ENCODE measurements around the gene APC2. TPM values are rescaled to one million over a fixed set of nuclear protein-coding genes. Genes with fewer than 3 reads are reported as not detected.

APC2 gene
- total RNA-seq, 1 donor from 2014 or later = 1.3 TPM

- Histone ChIP-seq H3F3A (ENCODE audit: low read depth) (peaks cover 50% of the 10 kb centered on the region), H3K4me3 (peak overlapping the region; percentile 45), H3K4me1 (peaks cover 43% of the 10 kb centered on the region), H3K9me3 (ENCODE audit: low read depth) (no peaks in the 10 kb centered on the region), H3K36me3 (no peaks in the 10 kb centered on the region), H4K20me1 (ENCODE audit: low read depth) (peaks cover 95% of the 10 kb centered on the region), H3K9ac (no peak overlapping the region), H3K27ac (no peak overlapping the region), H3K79me2 (ENCODE audit: low read depth) (no peaks in the 10 kb centered on the region), H3K4me2 (peak overlapping the region; percentile 76), H2AFZ (replicated peaks) (no peak overlapping the region), H3K27me3 (peaks cover 88% of the 10 kb centered on the region)
- Mint-ChIP-seq H3K4me1 (peaks cover 4% of the 10 kb centered on the region), H3K27me3 (ENCODE audit: insufficient read depth, low read depth) (peaks cover 24% of the 10 kb centered on the region), H3K9me3 (no peaks in the 10 kb centered on the region), H3K4me3 (peak overlapping the region; percentile 57), H3K27ac (no peak overlapping the region), H3K36me3 (peaks cover 2% of the 10 kb centered on the region)
- TF ChIP-seq CTCF (IDR thresholded peaks at IDR 0.05) = no peak
- peak; percentile 82 for TF ChIP-seq EZH2phosphoT487 (IDR thresholded peaks at IDR 0.05)
- peak; percentile 89 for TF ChIP-seq EZH2 (IDR thresholded peaks at IDR 0.05)
- peak; percentile 92 for DNase-seq (ENCODE audit: low spot score)
These were observed 20.5 kb downstream of the APC2 start for GRCh38 chr19:1470305-1471009.

GRCh38 chr19:1471010-1471514 lies 21.1 kb downstream of the APC2 start:
- TF ChIP-seq EZH2phosphoT487 (IDR thresholded peaks at IDR 0.05) (no peak), CTCF (IDR thresholded peaks at IDR 0.05) (no peak), EZH2 (IDR thresholded peaks at IDR 0.05) (no peak)
- H3K27me3 Mint-ChIP-seq (ENCODE audit: insufficient read depth, low read depth) = peaks cover 24% of the 10 kb centered on the region
- Histone ChIP-seq H4K20me1 (ENCODE audit: low read depth) (peaks cover 95% of the 10 kb centered on the region), H3F3A (ENCODE audit: low read depth) (peaks cover 50% of the 10 kb centered on the region), H3K79me2 (ENCODE audit: low read depth) (no peaks in the 10 kb centered on the region), H3K27me3 (peaks cover 82% of the 10 kb centered on the region), H2AFZ (replicated peaks) (no peak overlapping the region), H3K9me3 (ENCODE audit: low read depth) (no peaks in the 10 kb centered on the region), H3K4me3 (peak overlapping the region; percentile 45), H3K4me1 (peaks cover 43% of the 10 kb centered on the region), H3K27ac (no peak overlapping the region), H3K36me3 (no peaks in the 10 kb centered on the region), H3K9ac (no peak overlapping the region), H3K4me2 (peak overlapping the region; percentile 76)
- H3K4me3 Mint-ChIP-seq = peak overlapping the region; percentile 63
- peaks cover 4% of the 10 kb centered on the region for H3K4me1 Mint-ChIP-seq
- no peak overlapping the region for H3K27ac Mint-ChIP-seq
- DNase-seq (ENCODE audit: low spot score) = peak; percentile 92
- peaks cover 2% of the 10 kb centered on the region for H3K36me3 Mint-ChIP-seq
- H3K9me3 Mint-ChIP-seq = no peaks in the 10 kb centered on the region

- H3K4me1 ChIP-seq = peaks cover 42% of the 10 kb centered on the region
- H3K27me3 ChIP-seq = peaks cover 76% of the 10 kb centered on the region
- no peaks in the 10 kb centered on the region for H3K36me3 ChIP-seq
- peak overlapping the region; percentile 76 for H3K4me2 ChIP-seq
- no peak overlapping the region for H2AFZ ChIP-seq (replicated peaks)
- no peaks in the 10 kb centered on the region for H3K9me3 Mint-ChIP-seq
- no peaks in the 10 kb centered on the region for H3K9me3 ChIP-seq (ENCODE audit: low read depth)
- peak overlapping the region; percentile 48 for H3K4me3 Mint-ChIP-seq
- no peak overlapping the region for H3K27ac ChIP-seq
- peaks cover 45% of the 10 kb centered on the region for H3F3A ChIP-seq (ENCODE audit: low read depth)
- H3K79me2 ChIP-seq (ENCODE audit: low read depth) = peaks cover 6% of the 10 kb centered on the region
- TF ChIP-seq CTCF (IDR thresholded peaks at IDR 0.05) (peak; percentile 41), EZH2 (IDR thresholded peaks at IDR 0.05) (no peak), EZH2phosphoT487 (IDR thresholded peaks at IDR 0.05) (no peak)
- peaks cover 95% of the 10 kb centered on the region for H4K20me1 ChIP-seq (ENCODE audit: low read depth)
- DNase-seq (ENCODE audit: low spot score) = peak; percentile 49
- peak overlapping the region; percentile 45 for H3K4me3 ChIP-seq
- peaks cover 2% of the 10 kb centered on the region for H3K36me3 Mint-ChIP-seq
- H3K9ac ChIP-seq = no peak overlapping the region
- H3K4me1 Mint-ChIP-seq = peaks cover 4% of the 10 kb centered on the region
- peaks cover 24% of the 10 kb centered on the region for H3K27me3 Mint-ChIP-seq (ENCODE audit: insufficient read depth, low read depth)
- no peak overlapping the region for H3K27ac Mint-ChIP-seq
These were observed 21.7 kb downstream of the APC2 start for GRCh38 chr19:1471515-1472160.
